IMR-90 (cell line): ENCODE measurements around the gene CYP19A1. TPM values are rescaled to one million over a fixed set of nuclear protein-coding genes. Genes with fewer than 3 reads are reported as not detected.

Experiments
- ATAC-seq: fragments of 200-7000 bp; cut with Tn5 transposase; 2 replicates; pipeline ENCODE4 v1.9.1; 2020; ENCODE audit warnings: low read depth, mild to moderate bottlenecking, moderate library complexity
- BruUV-seq: library from RNA; stranded (reverse); fragments of 400-500 nt; replicated peaks from 2 replicates; lab custom pipeline; 2021; lab: Mats Ljungman, UMichigan
- CTCF ChIA-PET: fragments of 300-600 bp; formaldehyde crosslinking; extraction: SDS; loops from one replicate; lab custom pipeline; 2021; ENCODE audit warnings: antibody characterized with exemption; lab: Yijun Ruan, JAX
- POLR2A ChIA-PET: fragments of 300-600 bp; sonication (Branson Sonifier 250); formaldehyde crosslinking; loops from one replicate; lab custom pipeline; 2022; ENCODE audit warnings: antibody characterized with exemption; ENCODE audit not compliant: unreplicated experiment; lab: Charles Lee
- DNase-seq: peaks from one replicate; pipeline ENCODE4 v3.0.0; 2013
- H2AFZ ChIP-seq: replicated peaks from 2 replicates; pipeline ENCODE3; 2013; ENCODE audit warnings: low read length, mild to moderate bottlenecking; ENCODE audit not compliant: poor library complexity
- H2AK5ac ChIP-seq: 2 replicates; pipeline ENCODE4 v1.6.1; 2013; ENCODE audit warnings: low read depth, low read length, inconsistent platforms
- H2AK9ac ChIP-seq: replicated peaks from 2 replicates; pipeline ENCODE3; 2013; ENCODE audit warnings: mild to moderate bottlenecking, low read depth, low read length, moderate library complexity; ENCODE audit not compliant: poor library complexity
- H2BK120ac ChIP-seq: 2 replicates; pipeline ENCODE4 v1.6.1; 2013; ENCODE audit warnings: low read depth, low read length, inconsistent platforms
- H2BK15ac ChIP-seq: 3 replicates; pipeline ENCODE4 v1.6.1; 2013; ENCODE audit warnings: low read depth, low read length, inconsistent platforms
- H2BK20ac ChIP-seq: 2 replicates; pipeline ENCODE4 v1.6.1; 2013; ENCODE audit warnings: low read depth, mild to moderate bottlenecking, inconsistent platforms, low read length, moderate library complexity
- H2BK5ac ChIP-seq: 2 replicates; pipeline ENCODE4 v1.6.1; 2013; ENCODE audit warnings: mild to moderate bottlenecking, low read depth, low read length, inconsistent platforms; ENCODE audit not compliant: poor library complexity, severe bottlenecking
- H3K14ac ChIP-seq: replicated peaks from 2 replicates; pipeline ENCODE4 v1.6.1; 2013; ENCODE audit warnings: low read depth, low read length, inconsistent platforms
- H3K18ac ChIP-seq: 2 replicates; pipeline ENCODE4 v1.6.1; 2013; ENCODE audit warnings: low read depth, low read length, control low read depth
- H3K23ac ChIP-seq: 2 replicates; pipeline ENCODE4 v1.6.1; 2013; ENCODE audit warnings: low read depth, low read length, inconsistent platforms
- H3K27ac ChIP-seq: 2 replicates; pipeline ENCODE4 v1.5.1; 2013; ENCODE audit warnings: mild to moderate bottlenecking, control low read depth, low read length; ENCODE audit not compliant: insufficient read depth
- H3K27me3 ChIP-seq: 2 replicates; pipeline ENCODE4 v1.6.1; 2013; ENCODE audit warnings: low read length; ENCODE audit not compliant: control insufficient read depth, insufficient read depth
- H3K36me3 ChIP-seq: 2 replicates; pipeline ENCODE4 v1.6.1; 2013; ENCODE audit warnings: low read length, mixed read lengths; ENCODE audit not compliant: control insufficient read depth, insufficient read depth
- H3K4ac ChIP-seq: 2 replicates; pipeline ENCODE4 v1.6.1; 2013; ENCODE audit warnings: low read depth, low read length, inconsistent platforms
- H3K4me1 ChIP-seq: 2 replicates; pipeline ENCODE4 v1.6.1; 2013; ENCODE audit warnings: low read length, mixed read lengths; ENCODE audit not compliant: control insufficient read depth, insufficient read depth
- H3K4me2 ChIP-seq: 2 replicates; pipeline ENCODE4 v1.6.1; 2013; ENCODE audit warnings: low read depth, mild to moderate bottlenecking, control low read depth, low read length, moderate library complexity
- H3K4me3 ChIP-seq: 2 replicates; pipeline ENCODE4 v1.5.1; 2013; ENCODE audit warnings: low read depth, mild to moderate bottlenecking, control low read depth, low read length, moderate library complexity; ENCODE audit not compliant: insufficient read depth
- H3K56ac ChIP-seq: 2 replicates; pipeline ENCODE4 v1.6.1; 2013; ENCODE audit warnings: low read length, inconsistent platforms; ENCODE audit not compliant: insufficient read depth; ENCODE audit errors: extremely low read depth
- H3K79me1 ChIP-seq, 2 experiments: 2 replicates each; pipeline ENCODE4 v1.6.1; 2013; ENCODE audit warnings: low read length in 2 of 2, inconsistent platforms in 1 of 2, low read depth in 1 of 2
- H3K9ac ChIP-seq: 2 replicates; pipeline ENCODE4 v1.6.1; 2013; ENCODE audit warnings: low read depth, low read length, control low read depth
- H3K9me1 ChIP-seq: 2 replicates; pipeline ENCODE4 v1.6.1; 2013; ENCODE audit warnings: low read length, inconsistent platforms; ENCODE audit not compliant: insufficient read depth
- H3K9me3 ChIP-seq: 2 replicates; pipeline ENCODE4 v1.6.1; 2013; ENCODE audit warnings: low read length; ENCODE audit not compliant: control insufficient read depth, insufficient read depth
- H4K20me1 ChIP-seq: 2 replicates; pipeline ENCODE4 v1.6.1; 2013; ENCODE audit warnings: low read length, inconsistent platforms; ENCODE audit not compliant: insufficient read depth
- H4K5ac ChIP-seq: 2 replicates; pipeline ENCODE4 v1.6.1; 2013; ENCODE audit warnings: mild to moderate bottlenecking, low read depth, low read length, control low read depth
- H4K8ac ChIP-seq, 2 experiments: 2 replicates each; pipeline ENCODE4 v1.6.1; 2013; ENCODE audit warnings: low read depth in 2 of 2, low read length in 2 of 2, control low read depth in 1 of 2, inconsistent platforms in 1 of 2
- H4K91ac ChIP-seq: 2 replicates; pipeline ENCODE4 v1.6.1; 2013; ENCODE audit warnings: low read depth, low read length, inconsistent platforms; ENCODE audit not compliant: insufficient read depth
- BHLHE40 ChIP-seq: fragments of 150-350 bp; IDR thresholded peaks from 2 replicates; pipeline ENCODE4 v1.6.1; 2016; ENCODE audit warnings: mild to moderate bottlenecking, low read depth, low read length
- CEBPB ChIP-seq: IDR thresholded peaks from 2 replicates; pipeline ENCODE4 v1.6.1; 2012; ENCODE audit warnings: low read depth, low read length, improper control_type of control experiment
- CHD1 ChIP-seq: IDR thresholded peaks from 2 replicates; pipeline ENCODE4 v1.6.1; 2012; ENCODE audit warnings: low read depth, low read length, improper control_type of control experiment
- CTCF ChIP-seq: conservative IDR thresholded peaks from 2 replicates; pipeline ENCODE4 v1.5.1; 2012; ENCODE audit warnings: mild to moderate bottlenecking, low read depth, low read length, improper control_type of control experiment
- FOS ChIP-seq: fragments of 150-350 bp; IDR thresholded peaks from 2 replicates; pipeline ENCODE4 v1.6.1; 2016; ENCODE audit warnings: low read depth, low read length
- MAFK ChIP-seq: IDR thresholded peaks from 2 replicates; pipeline ENCODE4 v1.6.1; 2012; ENCODE audit warnings: low read depth, low read length, improper control_type of control experiment
- MAZ ChIP-seq: IDR thresholded peaks from 2 replicates; pipeline ENCODE4 v1.6.1; 2012; ENCODE audit warnings: low read depth, mild to moderate bottlenecking, low read length, improper control_type of control experiment, moderate library complexity, borderline replicate concordance
- NFE2L2 ChIP-seq: fragments of 150-350 bp; IDR thresholded peaks from 2 replicates; pipeline ENCODE4 v1.6.1; 2016; ENCODE audit warnings: low read depth, mild to moderate bottlenecking, low read length
- POLR2A ChIP-seq: IDR thresholded peaks from 2 replicates; pipeline ENCODE4 v1.6.1; 2012; ENCODE audit warnings: mild to moderate bottlenecking, low read depth, low read length
- RAD21 ChIP-seq: IDR thresholded peaks from 2 replicates; pipeline ENCODE4 v1.6.1; 2012; ENCODE audit warnings: low read length, improper control_type of control experiment
- RCOR1 ChIP-seq: IDR thresholded peaks from 2 replicates; pipeline ENCODE4 v1.6.1; 2012; ENCODE audit warnings: mild to moderate bottlenecking, low read length, improper control_type of control experiment; ENCODE audit not compliant: insufficient replicate concordance
- RFX5 ChIP-seq: IDR thresholded peaks from 2 replicates; pipeline ENCODE4 v1.8.0; 2012; ENCODE audit warnings: low read depth, mild to moderate bottlenecking, low read length, moderate library complexity
- SMC3 ChIP-seq: fragments of 150-350 bp; IDR thresholded peaks from 2 replicates; pipeline ENCODE4 v1.6.1; 2016; ENCODE audit warnings: low read depth, mild to moderate bottlenecking, antibody characterized with exemption, low read length, moderate library complexity
- WGBS, 2 experiments: methylation state at CpG; one replicate each; pipeline versions ENCODE4 v1.1.5 to v1.1.7; 2013; ENCODE audit warnings: missing lambda C conversion rate in 2 of 2; ENCODE audit not compliant: insufficient read length in 1 of 2; ENCODE audit errors: extremely low coverage in 2 of 2; 5-methylcytosine and 5-hydroxymethylcytosine counted together
- dilution Hi-C: fragments of 300-500 bp; cut with HindIII; formaldehyde crosslinking; loops from one replicate; pipeline ENCODE4 v1.14.3; 2018; ENCODE audit warnings: low sequenced_read_pairs; ENCODE audit not compliant: unreplicated experiment
- in situ Hi-C: fragments of 300-500 bp; cut with MboI; formaldehyde crosslinking; loops from 3 replicates; pipeline ENCODE4 v1.14.3; 2019; ENCODE audit warnings: low sequenced_read_pairs, inconsistent platforms, mixed read lengths
- intact Hi-C: fragments of 100-400 bp; cut with micrococcal nuclease; formaldehyde crosslinking; loops from 2 replicates; pipeline ENCODE4 v1.10.0; 2022
- polyA plus RNA-seq, 3 experiments: library from polyadenylated mRNA; depleted of rRNA; stranded (reverse); fragments of >200 nt; gene quantifications; 2 replicates each; pipeline ENCODE4 v1.2.3, GENCODE V29; 2012; ENCODE audit warnings: low replicate concordance in 1 of 3
- total RNA-seq: library from RNA; depleted of rRNA; stranded (reverse); fragments of >200 nt; gene quantifications from 2 replicates; pipeline ENCODE4 v1.2.3, GENCODE V29; 2012
- TF ChIP-seq, protein P1 (sequence below): fragments of 150-350 bp; IDR thresholded peaks from 2 replicates; pipeline ENCODE4 v1.6.1; 2017; ENCODE audit warnings: mild to moderate bottlenecking, antibody characterized with exemption, low read length, low read depth
- TF ChIP-seq, protein P2 (sequence below): fragments of 150-350 bp; IDR thresholded peaks from 2 replicates; pipeline ENCODE4 v1.6.1; 2016; ENCODE audit warnings: low read depth, mild to moderate bottlenecking, low read length, moderate library complexity, borderline replicate concordance

CYP19A1 gene
- total and polyA plus RNA-seq, 2 of the 4 experiments (the other 2 are of a cell fraction): not detected

GRCh38 chr15:51260202-51260601 is 78.2 kb downstream of the CYP19A1 start:
- no peak overlapping the region for H4K5ac ChIP-seq
- WGBS, 2 experiments: 21% methylated on average over 4 of the region's 4 CpGs; no CpG with 5 or more reads in 1 of the 2 experiments
- dilution Hi-C loops (no loop called here), in situ Hi-C loops (no loop called here), intact Hi-C loops (no loop called here)
- H2AFZ ChIP-seq: no peak overlapping the region
- no peak overlapping the region for H2AK9ac ChIP-seq
- TF ChIP-seq BHLHE40: no peak
- no peak for TF ChIP-seq CTCF
- no peak for TF ChIP-seq NFE2L2
- no peak for TF ChIP-seq RFX5
- TF ChIP-seq RAD21: no peak
- TF ChIP-seq MAZ: no peak
- TF ChIP-seq, protein P1, sequence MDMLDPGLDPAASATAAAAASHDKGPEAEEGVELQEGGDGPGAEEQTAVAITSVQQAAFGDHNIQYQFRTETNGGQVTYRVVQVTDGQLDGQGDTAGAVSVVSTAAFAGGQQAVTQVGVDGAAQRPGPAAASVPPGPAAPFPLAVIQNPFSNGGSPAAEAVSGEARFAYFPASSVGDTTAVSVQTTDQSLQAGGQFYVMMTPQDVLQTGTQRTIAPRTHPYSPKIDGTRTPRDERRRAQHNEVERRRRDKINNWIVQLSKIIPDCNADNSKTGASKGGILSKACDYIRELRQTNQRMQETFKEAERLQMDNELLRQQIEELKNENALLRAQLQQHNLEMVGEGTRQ: no peak
- TF ChIP-seq CHD1: no peak
- TF ChIP-seq RCOR1: no peak
- TF ChIP-seq, protein P2, sequence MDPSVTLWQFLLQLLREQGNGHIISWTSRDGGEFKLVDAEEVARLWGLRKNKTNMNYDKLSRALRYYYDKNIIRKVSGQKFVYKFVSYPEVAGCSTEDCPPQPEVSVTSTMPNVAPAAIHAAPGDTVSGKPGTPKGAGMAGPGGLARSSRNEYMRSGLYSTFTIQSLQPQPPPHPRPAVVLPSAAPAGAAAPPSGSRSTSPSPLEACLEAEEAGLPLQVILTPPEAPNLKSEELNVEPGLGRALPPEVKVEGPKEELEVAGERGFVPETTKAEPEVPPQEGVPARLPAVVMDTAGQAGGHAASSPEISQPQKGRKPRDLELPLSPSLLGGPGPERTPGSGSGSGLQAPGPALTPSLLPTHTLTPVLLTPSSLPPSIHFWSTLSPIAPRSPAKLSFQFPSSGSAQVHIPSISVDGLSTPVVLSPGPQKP: no peak
- TF ChIP-seq CEBPB: no peak
- no peak for TF ChIP-seq SMC3
- no peak for TF ChIP-seq POLR2A
- no peak for TF ChIP-seq MAFK
- TF ChIP-seq FOS: no peak
- H3K4ac ChIP-seq: no peak overlapping the region
- no peak overlapping the region for H2BK20ac ChIP-seq
- H3K23ac ChIP-seq: no peak overlapping the region
- H4K20me1 ChIP-seq: no peaks in the 10 kb centered on the region
- no peak overlapping the region for H4K8ac ChIP-seq
- BruUV-seq: no TSS peak
- no peak overlapping the region for H3K9ac ChIP-seq
- H3K4me2 ChIP-seq: no peak overlapping the region
- H3K27me3 ChIP-seq: peaks cover 53% of the 10 kb centered on the region
- no peak overlapping the region for H2BK15ac ChIP-seq
- no peaks in the 10 kb centered on the region for H3K79me1 ChIP-seq
- H3K9me3 ChIP-seq: peaks cover 11% of the 10 kb centered on the region
- no peak overlapping the region for H2BK5ac ChIP-seq
- no peak overlapping the region for H3K18ac ChIP-seq
- CTCF ChIA-PET: no interaction called here
- no peak overlapping the region for H3K27ac ChIP-seq
- H3K14ac ChIP-seq: no peak overlapping the region
- no peak overlapping the region for H3K56ac ChIP-seq
- no peaks in the 10 kb centered on the region for H3K4me1 ChIP-seq
- no peak overlapping the region for H2BK120ac ChIP-seq
- DNase-seq (peak; percentile 8), ATAC-seq (no peak)
- no peaks in the 10 kb centered on the region for H3K36me3 ChIP-seq
- H4K91ac ChIP-seq: no peak overlapping the region
- no peak overlapping the region for H3K4me3 ChIP-seq
- H3K9me1 ChIP-seq: no peaks in the 10 kb centered on the region
- POLR2A ChIA-PET: no interaction called here
- no peak overlapping the region for H2AK5ac ChIP-seq
